ENCODE results near the gene USHBP1.

Gene USHBP1

DNA sequence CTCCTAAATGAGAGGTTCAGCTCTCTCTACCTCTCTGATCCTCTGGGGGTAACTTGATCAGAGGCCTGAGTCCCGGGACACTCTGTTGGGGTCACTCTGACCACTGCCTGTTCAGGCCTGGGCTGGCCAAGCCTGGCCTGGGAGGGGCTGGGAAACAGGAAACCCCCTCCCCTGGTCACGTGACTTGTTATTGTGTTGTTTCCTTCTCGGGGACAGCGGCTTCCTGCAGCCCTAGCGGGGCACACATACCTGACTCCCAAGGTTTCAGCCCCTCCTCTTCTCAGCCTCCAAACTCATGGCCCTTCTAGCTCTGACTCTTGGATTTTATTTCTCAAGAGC lies at the start of gene USHBP1:
USHBP1 (minus strand) TSS at position 105 of the 339 bp plus-strand sequence. CDS start 446 bp downstream, outside the sequence.
- Histone ChIP-seq H3K27me3 (ENCODE audit: control insufficient read depth, insufficient read depth, low read length) (no peaks in the 10 kb centered on the region), H3K9ac (ENCODE audit: low read length) (peak within 1 kb of the TSS; percentile 16), H3K9me3 (ENCODE audit: control insufficient read depth, low read depth, low read length) (peaks cover 1% of the 10 kb centered on the region), H3K4me1 (ENCODE audit: control insufficient read depth, low read depth, low read length) (peaks cover 11% of the 10 kb centered on the region), H3K36me3 (ENCODE audit: control insufficient read depth, low read depth, low read length) (no peaks in the 10 kb centered on the region), H3K27ac (ENCODE audit: low read length) (peak within 1 kb of the TSS; percentile 80), H3K4me3 (ENCODE audit: low read length) (no peak within 1 kb of the TSS)

DNA sequence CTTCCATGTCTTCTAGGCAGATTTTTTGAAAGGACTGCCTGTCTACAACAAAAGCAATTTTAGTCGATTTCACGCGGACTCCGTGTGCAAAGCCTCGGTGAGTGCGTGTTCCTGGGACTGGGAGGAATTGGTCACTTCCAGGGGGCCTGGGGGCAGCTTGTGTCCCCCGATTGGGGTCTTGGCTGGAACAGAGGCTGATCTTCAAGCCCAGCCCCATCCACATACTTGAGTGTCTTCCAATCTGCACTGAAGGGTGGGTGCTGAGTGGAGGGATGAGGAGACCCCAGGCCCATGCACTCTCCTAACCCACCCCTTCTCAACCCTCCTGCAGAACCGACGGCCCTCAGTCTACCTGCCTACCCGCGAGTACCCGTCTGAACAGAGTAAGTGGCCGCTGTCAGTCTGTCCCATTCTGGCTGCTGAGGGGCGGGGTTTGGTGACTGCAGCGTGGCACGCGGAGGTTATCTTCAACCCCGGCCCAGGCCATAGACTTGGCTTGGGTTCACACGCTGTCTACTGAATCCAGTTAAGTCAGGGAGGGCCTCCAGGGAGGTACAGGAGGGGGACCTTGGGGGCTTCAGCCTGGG lies 49.6 kb upstream of the USHBP1 start:
- no peaks in the 10 kb centered on the region for H3K9me3 ChIP-seq (ENCODE audit: control insufficient read depth, low read depth, low read length)
- H3K27me3 ChIP-seq (ENCODE audit: control insufficient read depth, insufficient read depth, low read length): no peaks in the 10 kb centered on the region
- no peak overlapping the region for H3K4me3 ChIP-seq (ENCODE audit: low read length)
- peaks cover 18% of the 10 kb centered on the region for H3K36me3 ChIP-seq (ENCODE audit: control insufficient read depth, low read depth, low read length)
- H3K9ac ChIP-seq (ENCODE audit: low read length): no peak overlapping the region
- H3K27ac ChIP-seq (ENCODE audit: low read length): no peak overlapping the region
- peaks cover 4% of the 10 kb centered on the region for H3K4me1 ChIP-seq (ENCODE audit: control insufficient read depth, low read depth, low read length)

- peaks cover 4% of the 10 kb centered on the region for H3K4me1 ChIP-seq (ENCODE audit: control insufficient read depth, low read depth, low read length)
- H3K9ac ChIP-seq (ENCODE audit: low read length): no peak overlapping the region
- no peak overlapping the region for H3K27ac ChIP-seq (ENCODE audit: low read length)
- H3K36me3 ChIP-seq (ENCODE audit: control insufficient read depth, low read depth, low read length): peaks cover 18% of the 10 kb centered on the region
- H3K9me3 ChIP-seq (ENCODE audit: control insufficient read depth, low read depth, low read length): no peaks in the 10 kb centered on the region
- H3K4me3 ChIP-seq (ENCODE audit: low read length): no peak overlapping the region
- no peaks in the 10 kb centered on the region for H3K27me3 ChIP-seq (ENCODE audit: control insufficient read depth, insufficient read depth, low read length)
These were observed 47.9 kb upstream of the USHBP1 start for GRCh38 chr19:17312189-17313113.

- Histone ChIP-seq H3K27me3 (ENCODE audit: control insufficient read depth, insufficient read depth, low read length) (no peaks in the 10 kb centered on the region), H3K9me3 (ENCODE audit: control insufficient read depth, low read depth, low read length) (no peaks in the 10 kb centered on the region), H3K4me3 (ENCODE audit: low read length) (no peak overlapping the region), H3K27ac (ENCODE audit: low read length) (no peak overlapping the region), H3K36me3 (ENCODE audit: control insufficient read depth, low read depth, low read length) (peaks cover 18% of the 10 kb centered on the region), H3K4me1 (ENCODE audit: control insufficient read depth, low read depth, low read length) (peaks cover 4% of the 10 kb centered on the region), H3K9ac (ENCODE audit: low read length) (no peak overlapping the region)
These were observed 47.1 kb upstream of the USHBP1 start for GRCh38 chr19:17311455-17312188.

- Histone ChIP-seq H3K36me3 (ENCODE audit: control insufficient read depth, low read depth, low read length) (peaks cover 11% of the 10 kb centered on the region), H3K9ac (ENCODE audit: low read length) (peak overlapping the region; percentile 54), H3K4me1 (ENCODE audit: control insufficient read depth, low read depth, low read length) (peaks cover 4% of the 10 kb centered on the region), H3K27ac (ENCODE audit: low read length) (no peak overlapping the region), H3K27me3 (ENCODE audit: control insufficient read depth, insufficient read depth, low read length) (no peaks in the 10 kb centered on the region), H3K4me3 (ENCODE audit: low read length) (peak overlapping the region; percentile 96), H3K9me3 (ENCODE audit: control insufficient read depth, low read depth, low read length) (no peaks in the 10 kb centered on the region)
These were observed 45.5 kb upstream of the USHBP1 start for GRCh38 chr19:17309965-17310461.

GRCh38 chr19:17309198-17309964 lies 44.8 kb upstream of the USHBP1 start, which contains the start of gene DDA1:
Gene DDA1 (plus strand): TSS chr19:17309563. CDS start chr19:17309655, 92 bp downstream.
- Histone ChIP-seq H3K36me3 (ENCODE audit: control insufficient read depth, low read depth, low read length) (peaks cover 6% of the 10 kb centered on the region), H3K9ac (ENCODE audit: low read length) (peak within 1 kb of the TSS; percentile 54), H3K27me3 (ENCODE audit: control insufficient read depth, insufficient read depth, low read length) (no peaks in the 10 kb centered on the region), H3K4me1 (ENCODE audit: control insufficient read depth, low read depth, low read length) (peaks cover 4% of the 10 kb centered on the region), H3K9me3 (ENCODE audit: control insufficient read depth, low read depth, low read length) (no peaks in the 10 kb centered on the region), H3K4me3 (ENCODE audit: low read length) (peak within 1 kb of the TSS; percentile 96), H3K27ac (ENCODE audit: low read length) (no peak within 1 kb of the TSS)

- Histone ChIP-seq H3K36me3 (ENCODE audit: control insufficient read depth, low read depth, low read length) (no peaks in the 10 kb centered on the region), H3K9ac (ENCODE audit: low read length) (no peak overlapping the region), H3K4me3 (ENCODE audit: low read length) (no peak overlapping the region), H3K4me1 (ENCODE audit: control insufficient read depth, low read depth, low read length) (peaks cover 10% of the 10 kb centered on the region), H3K27ac (ENCODE audit: low read length) (no peak overlapping the region), H3K27me3 (ENCODE audit: control insufficient read depth, insufficient read depth, low read length) (no peaks in the 10 kb centered on the region), H3K9me3 (ENCODE audit: control insufficient read depth, low read depth, low read length) (no peaks in the 10 kb centered on the region)
These were observed 43.4 kb upstream of the USHBP1 start for GRCh38 chr19:17307876-17308377.

DNA sequence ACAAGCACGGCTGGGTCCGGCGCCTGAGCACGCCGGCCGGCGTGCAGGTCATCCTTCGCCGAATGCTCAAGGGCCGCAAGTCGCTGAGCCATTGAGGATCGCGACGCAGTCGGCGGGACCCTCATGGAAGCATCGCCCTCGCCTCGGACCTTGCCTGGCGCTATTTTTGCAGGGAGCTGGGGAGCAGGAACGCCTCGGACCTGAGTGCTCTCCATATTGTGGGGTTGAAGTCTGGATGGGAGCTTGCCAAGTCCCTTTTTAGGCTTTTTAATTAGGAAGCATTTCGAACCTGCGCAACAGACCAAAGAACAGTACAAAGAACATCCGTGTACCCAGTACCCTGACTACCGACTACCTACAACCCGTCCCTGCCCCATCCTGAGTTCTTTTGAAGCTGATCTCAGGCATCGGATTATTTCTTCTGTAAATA lies 41.8 kb upstream of the USHBP1 start:
- no peaks in the 10 kb centered on the region for H3K27me3 ChIP-seq (ENCODE audit: control insufficient read depth, insufficient read depth, low read length)
- H3K4me3 ChIP-seq (ENCODE audit: low read length): peak overlapping the region; percentile 85
- H3K9ac ChIP-seq (ENCODE audit: low read length): peak overlapping the region; percentile 89
- H3K4me1 ChIP-seq (ENCODE audit: control insufficient read depth, low read depth, low read length): peaks cover 18% of the 10 kb centered on the region
- no peaks in the 10 kb centered on the region for H3K36me3 ChIP-seq (ENCODE audit: control insufficient read depth, low read depth, low read length)
- H3K9me3 ChIP-seq (ENCODE audit: control insufficient read depth, low read depth, low read length): no peaks in the 10 kb centered on the region
- H3K27ac ChIP-seq (ENCODE audit: low read length): peak overlapping the region; percentile 89

GRCh38 chr19:17305517-17306284 lies 41.2 kb upstream of the USHBP1 start, which contains the start of gene MRPL34:
Gene MRPL34 (plus strand): TSS chr19:17305872. CDS start chr19:17305893, 21 bp downstream.
- Histone ChIP-seq H3K9ac (ENCODE audit: low read length) (peak within 1 kb of the TSS; percentile 89), H3K36me3 (ENCODE audit: control insufficient read depth, low read depth, low read length) (no peaks in the 10 kb centered on the region), H3K27me3 (ENCODE audit: control insufficient read depth, insufficient read depth, low read length) (no peaks in the 10 kb centered on the region), H3K4me3 (ENCODE audit: low read length) (peak within 1 kb of the TSS; percentile 85), H3K27ac (ENCODE audit: low read length) (peak within 1 kb of the TSS; percentile 89), H3K9me3 (ENCODE audit: control insufficient read depth, low read depth, low read length) (no peaks in the 10 kb centered on the region), H3K4me1 (ENCODE audit: control insufficient read depth, low read depth, low read length) (peaks cover 18% of the 10 kb centered on the region)

GRCh38 chr19:17305216-17305516 lies 40.6 kb upstream of the USHBP1 start:
- Histone ChIP-seq H3K4me3 (ENCODE audit: low read length) (peak overlapping the region; percentile 47), H3K4me1 (ENCODE audit: control insufficient read depth, low read depth, low read length) (peaks cover 16% of the 10 kb centered on the region), H3K9me3 (ENCODE audit: control insufficient read depth, low read depth, low read length) (no peaks in the 10 kb centered on the region), H3K36me3 (ENCODE audit: control insufficient read depth, low read depth, low read length) (no peaks in the 10 kb centered on the region), H3K27me3 (ENCODE audit: control insufficient read depth, insufficient read depth, low read length) (no peaks in the 10 kb centered on the region), H3K27ac (ENCODE audit: low read length) (no peak overlapping the region), H3K9ac (ENCODE audit: low read length) (no peak overlapping the region)
